Erythroblast (primary cell): Measurements from ENCODE around the gene PTRHD1.

Experiments used
- GATA1 ChIP-seq: IDR thresholded peaks from 2 replicates; pipeline ENCODE4 v1.6.1; 2011; ENCODE audit warnings: low read depth, mild to moderate bottlenecking, control low read depth, low read length, moderate library complexity
- POLR2A ChIP-seq: IDR thresholded peaks from 2 replicates; pipeline ENCODE4 v1.6.1; 2011; ENCODE audit warnings: mild to moderate bottlenecking, low read length

- no peak for TF ChIP-seq POLR2A
- TF ChIP-seq GATA1, result no peak
These were observed 49.2 kb upstream of the PTRHD1 start for GRCh38 chr2:24842081-24843050.
